ENCODE data around the gene EXOC6B.

GRCh38 chr2:72139874-72140620, 685.8 kb downstream of the EXOC6B start:
- no peak for TF ChIP-seq ZNF8 (CRISPR knock-in tag; IDR thresholded peaks at IDR 0.05)
- TF ChIP-seq ESRRG (CRISPR knock-in tag; IDR thresholded peaks at IDR 0.05), result no peak
- TF ChIP-seq OSR1 (CRISPR knock-in tag; IDR thresholded peaks at IDR 0.05), result no peak
- no peak for TF ChIP-seq CREB5 (CRISPR knock-in tag; IDR thresholded peaks at IDR 0.05; ENCODE audit: low read depth)
- TF ChIP-seq PATZ1 (CRISPR knock-in tag; IDR thresholded peaks at IDR 0.05; ENCODE audit: borderline replicate concordance), result no peak
- no peak for TF ChIP-seq POU6F1 (CRISPR knock-in tag; IDR thresholded peaks at IDR 0.05; ENCODE audit: borderline replicate concordance, low read depth)
- no peak for TF ChIP-seq TSHZ2 (CRISPR knock-in tag; IDR thresholded peaks at IDR 0.05)
- TF ChIP-seq RARB (CRISPR knock-in tag; IDR thresholded peaks at IDR 0.05), result no peak
- TF ChIP-seq GLIS3 (CRISPR knock-in tag; IDR thresholded peaks at IDR 0.05), result no peak
- TF ChIP-seq TCF4 (CRISPR knock-in tag; IDR thresholded peaks at IDR 0.05; ENCODE audit: borderline replicate concordance), result no peak
- no peak for TF ChIP-seq ZNF70 (CRISPR knock-in tag; IDR thresholded peaks at IDR 0.05)
- no peak for TF ChIP-seq PPARA (CRISPR knock-in tag; IDR thresholded peaks at IDR 0.05; ENCODE audit: borderline replicate concordance)
- TF ChIP-seq ISL1 (CRISPR knock-in tag; IDR thresholded peaks at IDR 0.05), result no peak

Data from SK-N-SH treated with all-trans-retinoic acid at 6 μM for 48 hours (cell line).